Amniotic epithelial cell (primary cell): ENCODE data around the gene NPTXR.
"Not testable (repeated sequence)": the region's sequence is repeated elsewhere in the genome, so short reads cannot be mapped to it uniquely, and the experiment has no call there.

Experiments used
- DNase-seq: peaks from one replicate; pipeline ENCODE4 v3.0.0-alpha.2; 2010; ENCODE audit warnings: low read depth

Gene NPTXR

GRCh38 chr22:38868886-38869381 is 25.1 kb upstream of the NPTXR start:
- DNase-seq, result peak; percentile 49

DNA sequence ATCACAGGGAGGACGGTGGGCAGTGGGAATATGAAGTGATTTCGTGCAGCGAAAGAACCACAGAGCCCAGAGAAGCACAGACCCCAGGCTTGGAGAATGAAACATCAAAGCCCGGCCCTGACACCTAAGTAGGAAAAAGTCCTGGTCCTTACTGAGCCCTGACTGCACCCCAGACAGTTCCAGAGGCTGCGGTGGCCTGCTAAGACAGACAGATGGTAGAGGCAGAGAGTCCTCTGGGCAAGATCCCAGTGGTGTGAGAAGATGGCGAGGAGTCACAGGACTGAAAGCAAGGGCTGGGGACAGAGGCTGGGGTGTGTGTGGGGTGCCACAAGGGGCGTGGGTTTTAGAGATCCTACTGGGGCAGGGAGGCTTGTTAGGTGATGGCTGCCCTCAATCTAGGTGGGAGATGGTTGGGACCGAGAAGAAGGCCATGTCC is 24.5 kb upstream of the NPTXR start:
- DNase-seq, result no peak

DNA sequence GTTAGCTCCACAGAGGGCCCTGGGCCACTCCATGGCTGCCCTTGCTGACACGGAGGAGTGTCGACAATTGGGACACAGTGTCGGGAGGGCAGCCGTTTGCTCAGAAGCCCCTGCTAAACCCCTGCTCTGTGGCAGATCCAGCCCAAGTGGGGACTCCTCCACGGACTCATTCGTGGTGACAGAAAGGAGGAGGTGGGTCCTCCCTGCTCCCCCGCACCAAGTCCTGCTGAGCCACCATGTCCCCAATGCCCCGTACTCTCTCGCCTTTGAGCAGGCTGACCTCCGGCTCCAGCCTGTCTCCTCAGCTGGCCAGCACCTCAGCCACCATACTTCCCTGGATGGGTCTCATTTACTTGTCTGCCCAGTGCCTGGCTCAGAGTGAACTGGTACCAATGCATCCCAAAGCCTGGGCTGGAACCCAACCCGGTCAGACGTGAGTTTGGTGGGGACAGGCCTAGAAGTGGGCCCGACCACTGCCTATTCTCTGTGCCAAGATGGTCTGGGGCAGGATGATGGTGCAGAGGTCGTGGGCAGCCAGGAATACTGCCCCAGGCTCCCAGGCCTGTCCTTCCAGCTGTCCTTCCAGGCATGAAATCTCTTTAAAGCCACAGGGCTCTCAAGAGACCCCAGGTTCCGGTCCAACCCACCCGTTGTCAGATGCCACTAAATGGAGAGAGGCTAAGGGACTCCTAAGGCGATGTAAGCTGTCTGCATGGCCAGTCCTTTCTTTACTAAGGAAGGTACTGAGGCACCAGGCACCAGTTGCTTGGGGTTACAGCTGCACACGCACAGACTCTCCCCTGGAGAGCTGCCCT is 23.9 kb upstream of the NPTXR start:
- no peak for DNase-seq

DNA sequence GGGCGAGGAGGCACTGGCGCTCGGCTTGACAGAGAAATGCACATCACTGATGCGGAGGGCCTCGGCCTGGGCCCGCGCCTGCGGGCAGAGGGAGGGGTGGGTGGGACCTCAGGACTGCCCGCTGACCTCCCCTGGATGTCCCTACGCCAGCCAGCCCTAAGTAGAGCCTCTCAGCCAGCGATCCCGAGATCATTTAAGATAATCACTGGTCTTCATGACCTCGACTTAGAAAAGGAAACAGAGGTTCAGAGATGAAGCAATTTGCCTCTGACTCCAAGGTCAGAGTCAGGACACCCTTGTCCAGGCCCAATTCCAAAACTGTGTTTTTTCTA is 23.3 kb upstream of the NPTXR start:
- DNase-seq, result no peak

DNA sequence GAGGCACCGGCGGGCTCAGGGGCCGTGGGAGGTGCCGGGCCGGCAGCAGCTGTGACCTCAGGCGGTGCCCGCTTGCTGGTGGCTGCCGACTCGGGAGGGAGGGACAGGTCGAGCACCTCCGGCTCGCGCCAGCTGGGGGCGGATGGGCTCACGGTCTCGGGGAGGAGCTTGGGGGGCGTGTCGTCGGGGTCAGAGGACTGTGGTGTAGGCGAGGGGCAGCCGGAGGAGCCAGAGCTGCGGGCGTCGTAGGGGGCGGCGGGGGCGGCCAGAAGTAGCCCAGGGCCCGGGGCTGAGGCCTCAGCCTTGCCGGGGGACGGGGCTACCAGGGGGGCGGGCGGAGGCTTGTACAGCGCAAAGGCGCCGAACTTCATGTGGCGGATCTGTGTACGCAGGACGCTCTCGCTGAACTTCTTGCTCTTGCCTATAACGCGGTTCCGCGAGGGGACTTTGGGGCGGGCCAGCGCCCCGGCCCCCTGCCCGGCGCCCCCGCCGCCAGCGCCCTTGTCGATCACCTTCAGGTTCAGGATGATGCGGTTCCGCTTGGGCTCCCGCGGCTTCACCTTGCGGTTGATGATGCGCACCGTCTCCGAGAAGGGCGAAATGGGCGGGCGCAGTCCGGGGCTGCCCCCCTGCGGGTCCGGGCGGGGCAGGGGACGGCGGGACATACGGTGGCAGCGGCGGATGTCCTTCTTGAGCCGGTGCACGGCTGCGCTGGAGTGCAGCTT is 22.7 kb upstream of the NPTXR start:
- DNase-seq, result no peak

DNA sequence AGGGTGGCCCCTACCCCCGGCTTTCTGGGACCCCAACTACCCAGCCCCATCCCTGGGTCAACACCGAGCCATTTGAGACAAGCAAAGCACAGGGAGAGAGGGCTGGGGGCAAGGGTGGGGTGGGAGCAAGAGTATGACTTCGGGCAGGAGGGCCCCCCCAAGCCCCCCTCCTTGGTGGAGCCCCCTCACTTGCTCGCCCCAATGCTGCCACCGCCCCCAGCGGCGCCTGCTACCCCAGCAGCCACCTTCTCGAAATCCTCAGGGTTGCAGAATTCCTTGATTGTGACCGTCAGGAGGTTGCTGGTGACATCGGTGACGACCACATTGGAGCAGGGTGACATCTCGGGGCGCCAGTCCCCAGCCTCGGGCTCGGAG is 22.2 kb upstream of the NPTXR start:
- no peak for DNase-seq

DNA sequence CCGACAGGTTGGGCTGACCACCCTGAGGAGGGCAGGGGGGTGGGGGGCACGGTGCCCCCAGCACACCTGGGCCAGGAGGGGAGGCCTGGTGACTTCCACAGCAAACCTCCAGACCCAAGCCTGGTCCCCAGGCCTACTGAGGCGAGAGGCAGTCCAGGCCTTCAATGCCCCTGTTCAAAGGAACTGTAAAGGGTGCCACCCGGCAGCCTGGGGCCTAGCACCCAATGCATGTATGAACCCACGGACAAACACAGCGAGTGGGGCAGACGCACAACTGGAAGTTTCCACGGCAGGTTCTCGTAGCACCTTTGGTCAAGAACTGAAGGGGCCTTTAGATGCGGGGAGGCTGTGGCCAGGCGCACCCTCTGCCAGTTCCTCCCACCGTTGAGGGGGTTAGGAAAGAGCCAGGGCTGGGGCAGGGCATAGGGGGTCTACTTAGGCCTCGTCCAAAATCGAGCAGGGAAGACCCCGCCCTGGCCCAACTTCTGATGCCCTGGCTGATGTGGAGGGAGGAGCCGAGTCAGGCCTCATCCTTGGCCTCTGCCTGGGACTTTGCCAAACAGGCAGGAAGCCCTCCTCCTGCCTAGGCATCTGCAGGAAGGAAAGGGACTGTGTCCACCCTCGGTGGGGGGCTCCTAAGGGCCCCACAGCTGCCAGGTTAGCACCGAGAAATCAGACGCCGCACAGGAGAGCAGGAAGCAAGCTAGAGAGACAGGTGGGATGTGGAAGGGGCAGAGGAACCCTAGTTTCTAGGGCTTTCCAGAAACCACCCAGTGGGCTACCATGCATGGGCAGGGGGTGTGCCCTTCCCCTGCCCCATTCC is 21.6 kb upstream of the NPTXR start:
- DNase-seq, result no peak

GRCh38 chr22:38864361-38865191 is 20.7 kb upstream of the NPTXR start:
- DNase-seq, result no peak

GRCh38 chr22:38863531-38864131 is 19.8 kb upstream of the NPTXR start:
- DNase-seq, result no peak

DNA sequence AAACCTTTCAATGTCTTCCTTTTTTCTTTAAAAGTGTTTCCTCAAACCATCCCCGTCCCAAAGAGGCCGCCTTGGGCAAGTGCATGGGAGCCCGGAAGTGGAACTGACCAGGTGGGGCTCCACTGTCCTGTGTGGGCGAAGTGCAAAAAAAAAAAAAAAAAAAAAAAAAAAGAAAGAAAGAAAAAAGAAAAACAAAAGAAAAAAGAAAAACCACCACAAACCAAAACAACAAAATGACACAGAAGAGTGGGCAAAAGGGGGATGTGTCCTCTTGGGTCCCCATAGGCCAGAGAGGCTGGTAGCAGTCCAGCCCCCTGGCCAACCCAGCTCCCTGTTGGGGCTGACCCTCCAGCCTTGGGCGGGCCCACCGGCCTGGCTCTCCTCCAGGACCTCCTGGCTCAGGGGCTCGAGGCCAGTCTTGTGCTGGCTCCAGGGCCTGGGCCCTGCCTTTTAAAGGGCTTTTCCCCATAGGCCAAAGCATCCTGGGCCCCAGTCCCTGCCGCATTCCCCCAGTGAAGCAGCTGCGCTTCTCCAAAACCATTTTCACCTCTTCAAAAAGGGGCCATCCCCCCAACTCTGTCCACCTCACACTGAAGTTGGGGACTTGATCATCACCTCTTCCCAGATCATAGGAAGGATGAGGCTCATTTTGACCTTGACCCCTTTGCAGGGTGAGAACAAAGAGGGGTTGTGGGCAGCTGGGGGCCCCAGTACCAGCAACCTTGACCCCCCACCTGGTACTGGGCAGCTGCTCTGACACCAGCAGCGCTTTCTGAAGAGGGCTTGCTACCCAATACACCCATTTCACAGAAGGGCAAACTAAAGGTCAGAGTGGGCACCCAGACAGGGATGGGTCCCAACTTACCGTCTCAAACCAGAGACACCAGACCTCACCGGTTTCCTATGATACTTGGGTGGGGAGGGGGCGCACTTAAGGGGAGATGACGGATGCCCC is 18.8 kb upstream of the NPTXR start:
- DNase-seq, result no peak

DNA sequence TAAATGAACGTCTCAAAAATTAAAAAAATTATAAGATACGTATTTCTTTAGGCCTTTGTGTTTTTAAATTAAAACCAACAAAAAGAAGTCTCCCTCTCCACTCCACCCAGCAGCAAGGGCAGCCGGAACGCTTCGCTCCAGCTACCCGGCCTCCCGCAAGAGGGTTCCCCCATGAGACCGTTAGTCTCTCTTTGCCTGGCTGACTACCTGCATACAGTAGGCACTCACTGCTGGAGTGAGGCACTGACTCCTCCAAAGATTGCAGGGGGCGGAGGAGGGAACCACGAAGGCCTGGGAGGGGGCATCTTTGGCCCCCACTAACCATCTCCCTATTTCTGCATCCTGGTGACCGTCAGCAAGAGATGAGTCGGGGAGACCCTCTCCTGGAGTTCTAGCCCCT is 18.1 kb upstream of the NPTXR start:
- no peak for DNase-seq

DNA sequence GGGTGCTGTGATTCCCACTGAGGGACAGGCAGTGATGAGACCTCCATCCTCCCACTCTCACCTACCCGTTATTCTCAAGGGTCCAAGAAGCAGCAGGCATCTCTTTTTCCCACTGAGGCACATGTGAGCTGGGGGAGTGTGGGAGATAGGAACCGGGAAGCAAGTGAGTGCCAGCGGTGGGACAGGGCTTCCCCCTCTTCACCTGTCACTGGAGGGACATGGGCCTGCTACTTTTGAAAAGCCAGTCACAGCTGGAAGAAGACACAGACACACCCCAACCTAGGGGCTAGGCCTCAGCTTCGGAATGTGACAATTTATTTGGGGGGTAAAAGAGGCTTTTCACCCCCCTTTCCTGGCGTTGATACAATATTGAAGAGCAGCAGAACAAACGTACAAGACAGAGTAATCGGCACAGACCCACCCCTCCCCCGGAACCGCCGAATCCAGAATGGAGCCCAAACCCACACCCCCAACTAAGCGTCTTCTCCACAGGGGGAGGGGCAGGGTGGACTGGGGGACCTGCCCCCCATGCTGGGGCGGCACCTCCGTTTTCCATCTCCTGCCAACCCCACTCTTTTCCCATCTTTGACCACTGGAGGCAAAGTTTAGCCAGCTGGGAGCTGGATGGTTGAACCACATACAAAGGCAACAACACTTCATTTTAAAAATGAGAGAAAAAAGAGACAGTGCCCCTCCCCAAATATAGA is 17.5 kb upstream of the NPTXR start:
- DNase-seq, result no peak

DNA sequence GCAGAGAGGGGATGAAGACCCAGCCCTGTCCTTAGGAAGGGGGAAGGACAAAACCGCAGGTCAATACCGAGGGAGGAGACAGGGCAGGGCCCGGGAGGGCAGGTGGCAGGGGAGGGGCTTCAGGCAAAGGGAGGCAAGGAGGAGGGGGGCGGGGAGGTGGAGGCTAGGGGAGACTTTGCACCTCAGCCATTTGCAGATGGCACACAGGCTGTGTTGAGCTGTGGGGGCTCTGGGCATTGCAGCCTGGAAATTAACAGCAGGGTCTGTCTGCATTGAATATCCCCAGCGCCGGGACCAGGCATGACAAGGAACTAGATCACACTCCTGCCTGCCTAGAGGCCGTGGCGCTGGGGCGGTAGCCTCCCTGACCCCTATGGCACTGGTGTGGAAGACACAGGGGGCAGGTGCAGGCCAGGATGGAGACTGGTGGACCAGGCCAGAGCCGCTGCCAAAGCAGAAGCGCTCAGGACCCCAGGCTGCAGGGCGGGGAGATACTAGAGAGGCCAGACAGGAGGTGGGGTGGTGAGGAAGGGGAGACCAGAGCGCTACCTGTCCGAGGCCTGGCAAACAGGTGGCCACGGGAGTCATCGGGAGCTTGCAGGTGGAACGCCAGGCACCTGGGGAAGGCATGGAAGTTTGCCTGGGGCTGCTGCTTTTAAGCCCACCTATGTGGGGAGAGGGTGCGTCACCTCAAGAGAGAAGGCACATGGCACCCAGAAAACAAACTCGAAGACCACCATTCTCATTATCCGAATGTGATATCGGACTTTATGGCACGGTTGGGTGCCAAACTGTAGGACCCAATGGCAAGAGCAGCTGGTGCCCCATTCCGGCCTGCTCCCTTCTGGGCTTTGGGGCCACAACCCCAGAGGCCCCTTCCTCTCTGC is 16.7 kb upstream of the NPTXR start:
- DNase-seq, result no peak

- no peak for DNase-seq
These were observed 15.9 kb upstream of the NPTXR start for GRCh38 chr22:38859581-38860282.

DNA sequence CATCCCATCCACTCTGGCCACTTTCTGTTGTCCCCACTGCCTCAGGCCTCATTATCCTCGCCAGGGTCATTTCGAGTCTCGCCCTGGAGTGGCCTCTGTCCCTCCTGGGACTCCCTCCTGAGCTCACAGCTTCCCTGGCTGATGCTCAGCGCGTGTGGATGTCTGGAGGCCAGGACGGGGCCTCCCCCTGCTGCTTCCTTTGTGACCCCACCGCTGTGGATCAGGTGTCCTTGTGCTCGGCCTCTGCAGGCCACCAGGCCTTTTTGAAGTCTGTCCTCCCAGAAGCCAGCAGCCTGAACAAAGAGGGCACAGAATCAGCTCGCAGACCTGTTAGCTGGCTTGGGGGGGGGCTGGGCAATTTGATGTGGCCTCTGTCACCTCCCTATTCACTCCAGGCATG is 14.7 kb upstream of the NPTXR start:
- DNase-seq, result no peak

GRCh38 chr22:38854476-38854875 is 10.6 kb upstream of the NPTXR start:
- DNase-seq, result not testable (repeated sequence)

- not testable (repeated sequence) for DNase-seq
These were observed 10.1 kb upstream of the NPTXR start for GRCh38 chr22:38853883-38854282.

- no peak for DNase-seq
These were observed 9.4 kb upstream of the NPTXR start for GRCh38 chr22:38853196-38853651.
